Stimulated activated CD8-positive, alpha-beta memory T cell treated with anti-CD3 and anti-CD28 coated beads, Interleukin-7, amount 100 ng/mL, for 24 hours (primary cell): ENCODE data around the gene MTRF1L.
"Not testable (repeated sequence)": the region's sequence is repeated elsewhere in the genome, so short reads cannot be mapped to it uniquely, and the experiment has no call there.

ENCODE experiments used
- DNase-seq: peaks from one replicate; pipeline ENCODE4 v3.0.0-alpha.2; 2020; ENCODE audit warnings: low read depth

MTRF1L gene

GRCh38 chr6:153001767-153002612 lies 519 bp downstream of the MTRF1L start:
- DNase-seq: no peak

GRCh38 chr6:153000790-153001189 lies 1.7 kb downstream of the MTRF1L start:
- DNase-seq: not testable (repeated sequence)

GRCh38 chr6:153000243-153000642 lies 2.3 kb downstream of the MTRF1L start:
- no peak for DNase-seq

- not testable (repeated sequence) for DNase-seq
These were observed 3.0 kb downstream of the MTRF1L start for GRCh38 chr6:152999538-152999937.

- no peak for DNase-seq
These were observed 8.7 kb downstream of the MTRF1L start for GRCh38 chr6:152993847-152994246.

GRCh38 chr6:152993431-152993830 lies 9.1 kb downstream of the MTRF1L start:
- DNase-seq: no peak

- DNase-seq: no peak
These were observed 15.5 kb downstream of the MTRF1L start for GRCh38 chr6:152986978-152987377.

- DNase-seq: not testable (repeated sequence)
These were observed 17.2 kb downstream of the MTRF1L start for GRCh38 chr6:152985300-152985699.

- no peak for DNase-seq
These were observed 18.0 kb downstream of the MTRF1L start for GRCh38 chr6:152984513-152984872.

- peak; percentile 54 for DNase-seq
These were observed 18.6 kb downstream of the MTRF1L start for GRCh38 chr6:152983637-152984512.

- peak; percentile 93 for DNase-seq
These were observed 19.4 kb downstream of the MTRF1L start, which contains the start of gene FBXO5 for GRCh38 chr6:152982904-152983636. FBXO5 (minus strand) TSS chr6:152983041; CDS start chr6:152982959, 82 bp downstream.

GRCh38 chr6:152981989-152982903 lies 20.3 kb downstream of the MTRF1L start:
- DNase-seq: no peak

GRCh38 chr6:152981219-152981618 lies 21.3 kb downstream of the MTRF1L start:
- no peak for DNase-seq

- no peak for DNase-seq
These were observed 21.9 kb downstream of the MTRF1L start for GRCh38 chr6:152980656-152981055.

GRCh38 chr6:152979116-152979515 lies 23.4 kb downstream of the MTRF1L start:
- no peak for DNase-seq

- DNase-seq: no peak
These were observed 24.5 kb downstream of the MTRF1L start for GRCh38 chr6:152978058-152978457.

- no peak for DNase-seq
These were observed 25.0 kb downstream of the MTRF1L start for GRCh38 chr6:152977556-152977955.

- no peak for DNase-seq
These were observed 25.8 kb downstream of the MTRF1L start for GRCh38 chr6:152976749-152977148.

GRCh38 chr6:152975204-152975915 lies 27.1 kb downstream of the MTRF1L start:
- no peak for DNase-seq

GRCh38 chr6:152973916-152974315 lies 28.6 kb downstream of the MTRF1L start:
- DNase-seq: no peak
